CD4-positive, alpha-beta T cell treated with Interleukin-21 for 1 hour (primary cell): ENCODE data around the gene ABCC1.
A peak's percentile ranks its signal among the peaks of the same experiment; 100 is the strongest.

Experiments used
- DNase-seq: peaks from one replicate; pipeline ENCODE4 v3.0.0-alpha.2; 2020

The ABCC1 gene

GRCh38 chr16:16116841-16117240 lies 167.4 kb downstream of the ABCC1 start:
- DNase-seq, result no peak

- DNase-seq, result no peak
Observed at GRCh38 chr16:16118337-16118736, 168.9 kb downstream of the ABCC1 start.

GRCh38 chr16:16120044-16120381 lies 170.6 kb downstream of the ABCC1 start:
- DNase-seq, result no peak

- no peak for DNase-seq
Observed at GRCh38 chr16:16120382-16121184, 171.2 kb downstream of the ABCC1 start.

- DNase-seq, result no peak
Observed at GRCh38 chr16:16121185-16121727, 171.8 kb downstream of the ABCC1 start.

GRCh38 chr16:16122264-16122663 lies 172.8 kb downstream of the ABCC1 start:
- DNase-seq, result no peak

GRCh38 chr16:16124438-16124837 lies 175.0 kb downstream of the ABCC1 start:
- no peak for DNase-seq

GRCh38 chr16:16124974-16125373 lies 175.6 kb downstream of the ABCC1 start:
- no peak for DNase-seq

GRCh38 chr16:16126896-16127295 lies 177.5 kb downstream of the ABCC1 start:
- no peak for DNase-seq

GRCh38 chr16:16127469-16128116 lies 178.2 kb downstream of the ABCC1 start:
- DNase-seq, result peak; percentile 74

GRCh38 chr16:16131204-16131603 lies 181.8 kb downstream of the ABCC1 start:
- no peak for DNase-seq

GRCh38 chr16:16131659-16132058 lies 182.2 kb downstream of the ABCC1 start:
- no peak for DNase-seq

GRCh38 chr16:16133943-16134604 lies 184.7 kb downstream of the ABCC1 start:
- DNase-seq, result no peak

GRCh38 chr16:16136588-16136987 lies 187.2 kb downstream of the ABCC1 start:
- DNase-seq, result no peak

GRCh38 chr16:16137110-16137509 lies 187.7 kb downstream of the ABCC1 start:
- DNase-seq, result no peak

- no peak for DNase-seq
Observed at GRCh38 chr16:16138034-16138635, 188.7 kb downstream of the ABCC1 start.

GRCh38 chr16:16139061-16139460 lies 189.6 kb downstream of the ABCC1 start:
- no peak for DNase-seq

GRCh38 chr16:16139806-16140205 lies 190.4 kb downstream of the ABCC1 start:
- DNase-seq, result no peak

- no peak for DNase-seq
Observed at GRCh38 chr16:16140537-16140936, 191.1 kb downstream of the ABCC1 start.

- DNase-seq, result no peak
Observed at GRCh38 chr16:16141141-16141540, 191.7 kb downstream of the ABCC1 start.

GRCh38 chr16:16141784-16142396 lies 192.5 kb downstream of the ABCC1 start:
- DNase-seq, result no peak

- no peak for DNase-seq
Observed at GRCh38 chr16:16143038-16143763, 193.8 kb downstream of the ABCC1 start.
